SU-DHL-6 (cell line): Measurements from ENCODE around the gene MYO18A.

Experiments
- EZH2phosphoT487 ChIP-seq: fragments of 200-600 bp; sonication (generic), shearing (Covaris generic); conservative IDR thresholded peaks from 2 replicates; pipeline ENCODE4 v1.6.1; 2018; ENCODE audit warnings: mild to moderate bottlenecking, antibody characterized with exemption, low read length, moderate library complexity, mixed read lengths
- TF ChIP-seq, protein P1 (sequence below): fragments of 200-600 bp; sonication (generic); IDR thresholded peaks from one replicate; pipeline ENCODE4 v1.5.1; 2017; ENCODE audit warnings: antibody characterized with exemption, mild to moderate bottlenecking, low read length, moderate library complexity; ENCODE audit not compliant: insufficient read depth, poor library complexity, severe bottlenecking

DNA sequence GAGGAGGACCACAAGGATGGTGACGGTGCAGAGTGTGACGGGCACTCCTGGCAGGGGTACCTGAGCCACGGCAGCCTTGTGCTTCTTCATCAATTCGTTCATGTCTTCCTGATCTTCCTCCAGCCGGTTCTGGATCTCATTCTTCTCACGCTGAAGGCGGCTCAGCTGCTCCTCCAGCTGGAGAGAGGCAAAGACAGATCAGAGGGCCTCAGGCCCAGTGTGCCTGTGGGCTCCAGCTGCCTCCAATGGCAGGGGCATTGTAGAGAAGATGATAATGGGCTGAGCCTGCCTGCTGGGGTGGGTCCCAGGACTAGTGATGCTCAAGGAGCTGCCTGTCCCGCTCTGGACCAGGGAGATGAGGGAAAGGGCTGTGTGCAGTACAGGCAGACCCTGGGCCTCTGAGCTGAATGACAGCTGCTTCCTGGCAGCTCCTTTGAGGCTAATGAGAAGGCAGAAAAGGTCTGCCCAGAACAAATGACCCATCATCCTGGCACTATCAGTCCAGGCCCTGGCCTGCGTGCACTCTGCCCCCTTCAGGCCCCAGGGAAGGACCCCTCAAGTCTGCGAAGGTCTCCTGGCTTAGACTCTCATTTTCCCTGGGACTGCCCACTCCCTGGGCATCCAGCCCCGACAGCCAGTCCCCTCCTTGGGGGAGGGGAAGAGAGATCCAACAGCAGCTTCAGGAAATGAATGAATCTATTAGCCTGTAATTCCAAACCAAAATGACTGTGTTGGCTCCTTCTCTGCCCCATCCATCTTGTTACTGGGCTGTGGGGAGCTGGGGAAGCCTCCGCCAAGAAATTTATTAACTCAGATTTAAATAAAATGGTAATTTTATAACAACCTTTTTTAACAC lies 89.2 kb downstream of the MYO18A start:
- TF ChIP-seq, protein P1, sequence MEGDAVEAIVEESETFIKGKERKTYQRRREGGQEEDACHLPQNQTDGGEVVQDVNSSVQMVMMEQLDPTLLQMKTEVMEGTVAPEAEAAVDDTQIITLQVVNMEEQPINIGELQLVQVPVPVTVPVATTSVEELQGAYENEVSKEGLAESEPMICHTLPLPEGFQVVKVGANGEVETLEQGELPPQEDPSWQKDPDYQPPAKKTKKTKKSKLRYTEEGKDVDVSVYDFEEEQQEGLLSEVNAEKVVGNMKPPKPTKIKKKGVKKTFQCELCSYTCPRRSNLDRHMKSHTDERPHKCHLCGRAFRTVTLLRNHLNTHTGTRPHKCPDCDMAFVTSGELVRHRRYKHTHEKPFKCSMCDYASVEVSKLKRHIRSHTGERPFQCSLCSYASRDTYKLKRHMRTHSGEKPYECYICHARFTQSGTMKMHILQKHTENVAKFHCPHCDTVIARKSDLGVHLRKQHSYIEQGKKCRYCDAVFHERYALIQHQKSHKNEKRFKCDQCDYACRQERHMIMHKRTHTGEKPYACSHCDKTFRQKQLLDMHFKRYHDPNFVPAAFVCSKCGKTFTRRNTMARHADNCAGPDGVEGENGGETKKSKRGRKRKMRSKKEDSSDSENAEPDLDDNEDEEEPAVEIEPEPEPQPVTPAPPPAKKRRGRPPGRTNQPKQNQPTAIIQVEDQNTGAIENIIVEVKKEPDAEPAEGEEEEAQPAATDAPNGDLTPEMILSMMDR = no peak
- no peak for TF ChIP-seq EZH2phosphoT487
